ENCODE data around the gene KLF9. TPM values are rescaled to one million over a fixed set of nuclear protein-coding genes. Genes with fewer than 3 reads are reported as not detected.

Gene KLF9
- total RNA-seq, 1 donor from 2014 or later, result 98.7 TPM

DNA sequence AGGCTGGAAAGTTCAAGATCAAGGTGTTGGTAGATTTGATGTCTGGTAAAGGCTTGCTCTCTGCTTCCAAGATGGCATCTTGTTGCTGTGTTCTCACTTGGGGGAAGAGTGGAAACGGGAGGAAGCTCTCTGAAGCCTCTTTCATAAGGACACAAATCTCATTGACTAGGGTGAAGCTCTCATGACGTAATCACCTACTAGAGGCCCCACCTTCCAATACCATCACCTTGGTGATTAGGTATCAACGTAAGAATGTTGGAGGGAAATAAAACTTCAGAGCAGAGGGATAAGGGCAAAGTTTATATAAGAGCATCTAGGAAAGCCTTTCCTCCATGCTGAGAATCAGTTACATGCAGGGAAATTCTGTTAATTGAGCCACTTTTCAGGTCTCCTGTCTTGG lies 15.4 kb upstream of the KLF9 start:
- no peaks in the 10 kb centered on the region for H3K36me3 ChIP-seq
- peak in 1 of 2 donors; percentile 22 for DNase-seq (ENCODE audit: low spot score in 2 of 2)
- H3K9me3 ChIP-seq, result no peaks in the 10 kb centered on the region
- no peak overlapping the region for H3K4me3 ChIP-seq
- no peak overlapping the region for H3K27ac ChIP-seq
- H3K27me3 ChIP-seq, result no peaks in the 10 kb centered on the region
- H3K4me1 ChIP-seq, result no peaks in the 10 kb centered on the region
- intact Hi-C loops (cut with DNase I), result no loop called here
- TF ChIP-seq, protein P1, sequence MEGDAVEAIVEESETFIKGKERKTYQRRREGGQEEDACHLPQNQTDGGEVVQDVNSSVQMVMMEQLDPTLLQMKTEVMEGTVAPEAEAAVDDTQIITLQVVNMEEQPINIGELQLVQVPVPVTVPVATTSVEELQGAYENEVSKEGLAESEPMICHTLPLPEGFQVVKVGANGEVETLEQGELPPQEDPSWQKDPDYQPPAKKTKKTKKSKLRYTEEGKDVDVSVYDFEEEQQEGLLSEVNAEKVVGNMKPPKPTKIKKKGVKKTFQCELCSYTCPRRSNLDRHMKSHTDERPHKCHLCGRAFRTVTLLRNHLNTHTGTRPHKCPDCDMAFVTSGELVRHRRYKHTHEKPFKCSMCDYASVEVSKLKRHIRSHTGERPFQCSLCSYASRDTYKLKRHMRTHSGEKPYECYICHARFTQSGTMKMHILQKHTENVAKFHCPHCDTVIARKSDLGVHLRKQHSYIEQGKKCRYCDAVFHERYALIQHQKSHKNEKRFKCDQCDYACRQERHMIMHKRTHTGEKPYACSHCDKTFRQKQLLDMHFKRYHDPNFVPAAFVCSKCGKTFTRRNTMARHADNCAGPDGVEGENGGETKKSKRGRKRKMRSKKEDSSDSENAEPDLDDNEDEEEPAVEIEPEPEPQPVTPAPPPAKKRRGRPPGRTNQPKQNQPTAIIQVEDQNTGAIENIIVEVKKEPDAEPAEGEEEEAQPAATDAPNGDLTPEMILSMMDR (IDR thresholded peaks at IDR 0.05), result no peak

GRCh38 chr9:70428781-70429180 lies 14.3 kb upstream of the KLF9 start:
- no peak overlapping the region for H3K27ac ChIP-seq
- intact Hi-C loops (cut with DNase I), result no loop called here
- TF ChIP-seq, protein P1 (IDR thresholded peaks at IDR 0.05), result no peak

DNA sequence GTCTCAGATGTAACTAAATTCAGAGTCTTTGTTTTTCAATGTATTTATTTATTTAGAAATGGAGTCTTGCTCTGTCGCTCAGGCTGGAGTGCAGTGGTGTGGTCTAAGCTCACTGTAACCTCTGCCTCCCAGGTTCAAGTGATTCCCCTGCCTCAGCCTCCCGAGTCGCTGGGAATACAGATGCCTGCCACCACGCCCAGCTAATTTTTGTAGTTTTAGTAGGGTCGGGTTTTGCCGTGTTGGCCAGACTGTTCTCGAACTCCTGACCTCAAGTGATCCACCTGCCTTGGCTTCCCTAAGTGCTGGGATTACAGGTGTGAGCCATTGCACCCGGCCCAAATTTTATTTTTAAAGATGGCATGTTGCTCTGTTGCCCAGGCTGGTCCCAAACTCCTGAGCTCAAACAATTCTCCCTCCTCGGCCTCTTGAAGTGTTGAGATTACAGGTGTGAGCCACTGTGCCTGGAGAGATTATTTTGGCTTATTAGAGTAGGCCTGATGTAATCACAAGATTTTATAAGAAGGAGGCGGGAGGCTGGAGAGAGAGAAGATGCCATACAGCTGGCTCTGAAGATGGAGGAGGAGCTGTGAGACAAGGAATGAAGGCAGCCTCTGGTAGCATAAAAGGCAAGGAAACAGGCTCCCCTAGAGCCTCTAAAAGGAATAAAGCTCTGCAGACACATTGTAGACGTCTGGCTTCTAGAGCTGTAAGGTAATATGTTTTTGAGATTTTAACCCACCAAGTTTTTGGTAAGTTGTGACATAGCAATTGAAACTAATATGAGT lies 12.9 kb upstream of the KLF9 start:
- Histone ChIP-seq H3K27ac (no peak overlapping the region), H3K27me3 (no peaks in the 10 kb centered on the region), H3K4me1 (peaks cover 0 to 4% of the 10 kb centered on the region in 2 donors), H3K4me3 (no peak overlapping the region), H3K9me3 (no peaks in the 10 kb centered on the region), H3K36me3 (no peaks in the 10 kb centered on the region)
- TF ChIP-seq, protein P1 (IDR thresholded peaks at IDR 0.05), result no peak
- intact Hi-C loops (cut with DNase I), result no loop called here
- DNase-seq (ENCODE audit: low spot score in 2 of 2), result peak in 1 of 2 donors; percentile 31

More at GRCh38 chr9:70428781-70429180, 14.3 kb upstream of the KLF9 start:
- Histone ChIP-seq H3K4me3 (no peak overlapping the region), H3K9me3 (no peaks in the 10 kb centered on the region), H3K36me3 (no peaks in the 10 kb centered on the region), H3K4me1 (no peaks in the 10 kb centered on the region), H3K27me3 (no peaks in the 10 kb centered on the region)
- DNase-seq (ENCODE audit: low spot score in 2 of 2), result no peak

- intact Hi-C loops (cut with DNase I), result no loop called here
- no peaks in the 10 kb centered on the region for H3K27me3 ChIP-seq
- no peaks in the 10 kb centered on the region for H3K9me3 ChIP-seq
- DNase-seq (ENCODE audit: low spot score in 2 of 2), result peak in 1 of 2 donors; percentile 59
- TF ChIP-seq, protein P1 (IDR thresholded peaks at IDR 0.05), result no peak
- peaks cover 9 to 17% of the 10 kb centered on the region in 2 donors for H3K4me1 ChIP-seq
- H3K4me3 ChIP-seq, result no peak overlapping the region
- no peaks in the 10 kb centered on the region for H3K36me3 ChIP-seq
- no peak overlapping the region for H3K27ac ChIP-seq
Observed at GRCh38 chr9:70425192-70425591, 10.7 kb upstream of the KLF9 start.

- Histone ChIP-seq H3K27me3 (no peaks in the 10 kb centered on the region), H3K9me3 (no peaks in the 10 kb centered on the region), H3K36me3 (no peaks in the 10 kb centered on the region), H3K4me1 (peaks cover 14 to 24% of the 10 kb centered on the region in 2 donors), H3K4me3 (no peak overlapping the region), H3K27ac (peak overlapping the region; percentile 100)
- intact Hi-C loops (cut with DNase I), result no loop called here
- peak in 1 of 2 donors; percentile 28 for DNase-seq (ENCODE audit: low spot score in 2 of 2)
- TF ChIP-seq, protein P1 (IDR thresholded peaks at IDR 0.05), result no peak
Observed at GRCh38 chr9:70422371-70423043, 8.1 kb upstream of the KLF9 start.
